GM10847 (cell line): ENCODE results near the gene EHF.

ENCODE experiments used
- POLR2A ChIP-seq: IDR thresholded peaks from 2 replicates; pipeline ENCODE4 v1.6.1; 2011; ENCODE audit not compliant: insufficient read length; ENCODE audit errors: extremely low read depth

EHF gene

GRCh38 chr11:34658071-34659015, 37.5 kb downstream of the EHF start:
- no peak for TF ChIP-seq POLR2A

GRCh38 chr11:34659096-34659733, 38.3 kb downstream of the EHF start:
- TF ChIP-seq POLR2A = no peak

DNA sequence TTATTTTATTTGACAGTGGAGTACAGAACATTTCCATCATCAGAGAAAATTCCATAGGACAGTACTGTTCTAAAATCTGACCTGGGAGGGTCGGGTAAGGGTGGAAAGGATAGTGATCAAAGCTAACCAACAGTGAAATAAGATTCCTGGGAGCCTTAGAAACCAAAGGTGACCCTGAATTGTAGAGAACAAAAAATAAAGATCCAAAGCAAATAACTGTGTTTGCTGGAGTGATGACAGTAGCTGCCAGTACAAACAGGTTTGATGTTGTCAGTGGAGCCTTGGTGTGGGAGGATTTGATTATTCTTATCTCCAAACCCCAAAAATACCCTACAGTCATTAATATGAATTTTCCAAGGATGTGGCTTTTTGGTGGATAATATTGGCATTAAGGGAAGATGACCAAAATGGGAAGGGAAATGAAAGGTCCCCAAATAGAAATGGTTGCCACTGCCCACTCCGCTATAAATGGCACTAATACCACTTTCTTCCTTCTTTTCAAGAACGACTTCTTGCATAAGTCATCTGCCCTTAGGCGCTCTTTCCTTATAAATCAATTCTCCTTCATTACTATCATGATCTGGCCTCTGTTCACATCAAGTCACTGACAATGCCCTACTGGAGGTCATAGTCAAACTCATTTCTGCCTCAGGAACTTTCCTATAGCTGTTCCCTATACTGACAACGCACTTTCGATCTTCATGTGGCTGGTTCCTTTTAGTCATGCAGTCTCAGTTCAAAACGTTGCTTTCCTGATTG, 44.4 kb downstream of the EHF start:
- no peak for TF ChIP-seq POLR2A

- no peak for TF ChIP-seq POLR2A
These were observed 47.1 kb downstream of the EHF start for GRCh38 chr11:34667810-34668582.

DNA sequence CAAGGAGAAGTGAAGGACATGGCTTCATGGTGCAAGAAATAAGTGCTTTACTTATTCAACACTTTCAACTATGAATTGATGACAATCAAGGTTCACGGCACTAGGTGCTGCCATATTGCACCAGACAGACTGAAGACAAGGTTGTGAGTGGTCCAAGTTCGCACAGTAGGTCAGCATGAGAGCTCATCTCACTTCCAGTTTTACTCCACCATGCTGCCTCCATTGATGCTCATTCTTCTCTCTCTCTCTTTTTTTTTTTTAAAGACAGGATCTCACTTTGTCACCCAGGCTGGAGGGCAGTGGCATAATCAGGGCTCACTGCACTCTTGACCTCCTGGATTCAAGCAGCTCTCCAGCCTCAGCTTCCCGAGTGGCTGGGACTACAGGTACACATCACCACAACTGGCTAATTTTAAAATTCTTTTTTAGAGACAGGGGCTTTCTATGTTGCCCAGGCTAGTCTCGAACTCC, 47.7 kb downstream of the EHF start:
- no peak for TF ChIP-seq POLR2A

DNA sequence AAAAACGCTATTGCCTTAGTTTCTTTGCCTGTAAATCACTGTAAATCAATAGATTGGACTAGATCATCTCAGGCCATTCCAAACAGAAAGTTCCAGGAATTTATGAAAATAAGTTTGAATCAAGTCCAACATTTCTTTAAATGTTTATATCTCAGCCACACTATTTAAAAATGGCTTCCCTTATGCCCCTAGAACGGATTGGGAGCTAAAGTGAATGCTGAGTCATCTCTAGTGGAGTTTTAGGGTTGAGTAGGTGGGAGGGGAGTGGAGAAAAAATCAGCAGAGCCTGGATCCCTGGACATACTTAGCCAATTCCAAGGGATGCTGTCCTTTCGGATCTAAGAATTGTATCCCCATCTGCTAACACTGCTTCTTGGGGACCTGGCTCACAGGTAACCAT, 48.6 kb downstream of the EHF start:
- TF ChIP-seq POLR2A = no peak

DNA sequence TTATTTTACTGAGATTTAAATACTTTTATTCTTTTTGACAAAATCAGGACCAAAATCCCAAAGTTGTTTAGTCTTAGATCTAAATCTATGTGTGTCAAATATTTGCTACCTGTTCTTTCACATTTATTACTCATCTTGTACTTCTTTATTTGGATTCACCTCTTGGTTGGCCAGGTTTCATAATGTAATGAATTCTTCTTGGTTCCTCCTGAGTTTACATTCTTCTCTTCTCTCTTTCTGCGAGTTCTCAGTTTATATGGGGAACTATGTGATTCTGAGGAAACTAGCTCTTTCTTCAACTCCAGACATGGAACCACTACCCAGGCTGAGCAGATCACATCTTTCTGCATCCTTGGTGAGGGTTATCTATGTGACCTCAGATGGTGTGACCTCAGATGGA, 50.2 kb downstream of the EHF start:
- no peak for TF ChIP-seq POLR2A

- no peak for TF ChIP-seq POLR2A
These were observed 51.1 kb downstream of the EHF start for GRCh38 chr11:34671946-34672345.

DNA sequence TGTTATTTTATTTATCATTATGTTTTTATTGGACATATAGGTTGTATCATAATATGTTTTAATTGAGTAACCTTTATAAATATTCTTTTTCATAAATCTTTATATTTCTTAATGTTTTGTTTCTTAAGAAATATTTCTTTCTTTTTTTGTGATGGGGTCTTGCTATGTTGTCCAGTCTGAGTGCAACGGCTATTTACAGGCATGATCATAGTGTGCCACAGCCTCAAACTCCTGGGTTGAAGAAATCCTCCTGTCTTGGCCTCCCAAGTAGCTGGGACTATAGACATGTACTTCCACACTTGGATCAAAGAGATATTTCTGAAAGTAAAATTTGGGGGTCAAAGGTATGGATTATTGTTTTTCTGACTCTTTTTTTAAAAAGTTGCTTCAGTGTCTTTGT, 53.1 kb downstream of the EHF start:
- TF ChIP-seq POLR2A = no peak

GRCh38 chr11:34676227-34676626, 55.3 kb downstream of the EHF start:
- TF ChIP-seq POLR2A = no peak

GRCh38 chr11:34679681-34680080, 58.8 kb downstream of the EHF start:
- no peak for TF ChIP-seq POLR2A

DNA sequence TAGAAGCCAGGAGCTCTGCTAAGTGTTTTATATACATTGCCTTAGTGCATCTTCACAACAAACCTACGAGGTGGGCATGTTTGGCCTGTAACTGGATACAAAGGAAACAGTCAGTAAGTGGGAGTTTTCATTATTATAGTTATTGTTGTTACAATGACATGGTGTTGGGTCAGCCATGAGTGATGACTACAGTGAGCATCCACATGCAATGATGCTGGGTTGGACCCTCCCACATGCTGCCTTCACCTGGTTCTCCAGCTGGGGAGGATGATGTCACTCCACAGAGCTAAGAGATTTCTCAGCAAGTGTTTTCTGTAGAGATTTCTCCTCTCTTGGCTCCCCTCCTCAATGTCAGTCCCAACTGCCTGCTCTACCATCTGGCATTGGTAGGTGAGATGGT, 59.3 kb downstream of the EHF start:
- TF ChIP-seq POLR2A = no peak

GRCh38 chr11:34680918-34681586, 60.2 kb downstream of the EHF start:
- no peak for TF ChIP-seq POLR2A

DNA sequence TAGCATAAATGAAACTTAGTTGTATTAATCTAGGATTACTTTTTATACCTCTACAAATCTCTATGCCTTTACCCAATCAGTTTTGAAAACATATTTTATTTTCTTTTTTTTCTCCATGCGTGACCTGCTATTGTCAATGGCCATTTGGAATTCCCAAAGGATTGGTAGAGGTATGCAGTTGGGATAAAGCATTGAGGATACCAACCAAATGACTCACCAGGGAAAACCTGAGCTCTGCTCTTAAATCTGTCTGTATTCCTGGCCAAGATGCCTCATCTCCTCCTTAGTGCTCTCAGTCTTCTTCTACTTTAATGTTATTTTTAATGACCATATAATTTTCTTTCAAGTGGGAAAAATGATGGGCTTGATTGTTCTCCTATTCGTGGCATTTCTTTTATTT, 61.9 kb downstream of the EHF start:
- TF ChIP-seq POLR2A = no peak
